Smooth muscle cell (in vitro differentiated cells): ENCODE data around the gene TEC. TPM values are rescaled to one million over a fixed set of nuclear protein-coding genes. Genes with fewer than 3 reads are reported as not detected.

Experiments
- DNase-seq: peaks from one replicate; lab custom pipeline; 2025; ENCODE audit not compliant: unreplicated experiment; lab: John Stamatoyannopoulos, UW
- H2AFZ ChIP-seq: fragments of 200-600 bp; sonication (generic); 2 replicates; pipeline ENCODE4 v1.6.0; 2016; ENCODE audit warnings: antibody characterized with exemption, low read depth, mild to moderate bottlenecking
- H3F3A ChIP-seq: fragments of 200-600 bp; sonication (generic); 2 replicates; pipeline ENCODE4 v1.6.0; 2017; ENCODE audit warnings: antibody characterized with exemption, low read depth
- H3K27ac ChIP-seq: fragments of 200-600 bp; sonication (generic); 2 replicates; pipeline ENCODE4 v1.5.1; 2016; ENCODE audit warnings: low read depth, mild to moderate bottlenecking
- H3K27me3 ChIP-seq: fragments of 200-600 bp; sonication (generic); 2 replicates; pipeline ENCODE4 v1.6.1; 2016; ENCODE audit warnings: low read depth, mild to moderate bottlenecking
- H3K36me3 ChIP-seq: fragments of 200-600 bp; sonication (generic); 2 replicates; pipeline ENCODE4 v1.5.1; 2016; ENCODE audit warnings: low read depth
- H3K4me1 ChIP-seq: fragments of 200-600 bp; sonication (generic); 2 replicates; pipeline ENCODE4 v1.5.1; 2016; ENCODE audit warnings: low read depth
- H3K4me2 ChIP-seq: fragments of 200-600 bp; sonication (generic); 2 replicates; pipeline ENCODE4 v1.6.0; 2016; ENCODE audit warnings: mild to moderate bottlenecking
- H3K4me3 ChIP-seq: fragments of 200-600 bp; sonication (generic); 2 replicates; pipeline ENCODE4 v1.5.1; 2016; ENCODE audit warnings: mild to moderate bottlenecking
- H3K79me2 ChIP-seq: fragments of 200-600 bp; sonication (generic); 2 replicates; pipeline ENCODE4 v1.6.0; 2016; ENCODE audit warnings: low read depth, mild to moderate bottlenecking
- H3K9ac ChIP-seq: fragments of 200-600 bp; sonication (generic); 2 replicates; pipeline ENCODE4 v1.6.0; 2016; ENCODE audit warnings: low read depth
- H3K9me3 ChIP-seq: fragments of 200-600 bp; sonication (generic); replicated peaks from 2 replicates; pipeline ENCODE4 v1.5.1; 2016; ENCODE audit warnings: low read depth
- H4K20me1 ChIP-seq: fragments of 200-600 bp; sonication (generic); 2 replicates; pipeline ENCODE4 v1.6.0; 2016; ENCODE audit warnings: low read depth
- WGBS: methylation state at CpG from one replicate; pipeline ENCODE4 v1.1.7; 2016; ENCODE audit warnings: low lambda C conversion rate; 5-methylcytosine and 5-hydroxymethylcytosine counted together
- polyA plus RNA-seq: library from polyadenylated mRNA; unstranded; fragments of >200 nt; fragmentation: Nextera tagmentation; extraction: Ambion mirVana; gene quantifications from 2 replicates; pipeline ENCODE4 v1.2.1, GENCODE V29; 2016
- total RNA-seq: library from RNA; depleted of rRNA; stranded (reverse); fragments of >200 nt; gene quantifications from 2 replicates; pipeline ENCODE4 v1.2.3, GENCODE V29; 2014
- TF ChIP-seq, protein P1 (sequence below): fragments of 200-600 bp; sonication (generic); IDR thresholded peaks from 2 replicates; pipeline ENCODE4 v1.5.1; 2017; ENCODE audit warnings: borderline replicate concordance, mild to moderate bottlenecking, antibody characterized with exemption; ENCODE audit not compliant: insufficient read depth, poor library complexity, severe bottlenecking

The TEC gene
- total and polyA plus RNA-seq, 2 experiments from 2014 or later = 0.14 to 1.8 TPM

DNA sequence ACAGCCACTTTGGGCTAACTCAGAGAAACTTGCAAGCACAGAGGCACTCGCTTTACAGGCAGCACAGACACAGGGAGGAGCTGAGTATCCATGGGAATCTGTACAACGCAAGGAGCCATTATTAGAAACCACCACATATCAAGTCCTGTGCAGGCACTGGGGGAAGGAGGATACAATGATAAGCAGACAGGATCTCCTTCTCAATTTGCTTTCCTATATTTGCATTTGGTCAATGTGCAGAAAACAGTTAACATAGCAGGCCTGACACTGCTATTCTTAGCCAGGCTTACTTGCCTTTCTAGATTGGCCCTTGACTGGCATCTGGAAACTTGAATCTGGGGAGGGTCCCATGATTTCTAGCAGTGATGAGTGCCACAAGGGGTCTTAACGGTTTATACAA, 65.8 kb downstream of the TEC start:
- no peaks in the 10 kb centered on the region for H3K79me2 ChIP-seq
- no peaks in the 10 kb centered on the region for H4K20me1 ChIP-seq
- H3K27me3 ChIP-seq = no peaks in the 10 kb centered on the region
- H3K9me3 ChIP-seq = no peaks in the 10 kb centered on the region
- no peaks in the 10 kb centered on the region for H3F3A ChIP-seq
- TF ChIP-seq, protein P1, sequence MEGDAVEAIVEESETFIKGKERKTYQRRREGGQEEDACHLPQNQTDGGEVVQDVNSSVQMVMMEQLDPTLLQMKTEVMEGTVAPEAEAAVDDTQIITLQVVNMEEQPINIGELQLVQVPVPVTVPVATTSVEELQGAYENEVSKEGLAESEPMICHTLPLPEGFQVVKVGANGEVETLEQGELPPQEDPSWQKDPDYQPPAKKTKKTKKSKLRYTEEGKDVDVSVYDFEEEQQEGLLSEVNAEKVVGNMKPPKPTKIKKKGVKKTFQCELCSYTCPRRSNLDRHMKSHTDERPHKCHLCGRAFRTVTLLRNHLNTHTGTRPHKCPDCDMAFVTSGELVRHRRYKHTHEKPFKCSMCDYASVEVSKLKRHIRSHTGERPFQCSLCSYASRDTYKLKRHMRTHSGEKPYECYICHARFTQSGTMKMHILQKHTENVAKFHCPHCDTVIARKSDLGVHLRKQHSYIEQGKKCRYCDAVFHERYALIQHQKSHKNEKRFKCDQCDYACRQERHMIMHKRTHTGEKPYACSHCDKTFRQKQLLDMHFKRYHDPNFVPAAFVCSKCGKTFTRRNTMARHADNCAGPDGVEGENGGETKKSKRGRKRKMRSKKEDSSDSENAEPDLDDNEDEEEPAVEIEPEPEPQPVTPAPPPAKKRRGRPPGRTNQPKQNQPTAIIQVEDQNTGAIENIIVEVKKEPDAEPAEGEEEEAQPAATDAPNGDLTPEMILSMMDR = no peak
- no peak for DNase-seq
- no peak overlapping the region for H3K27ac ChIP-seq
- no peaks in the 10 kb centered on the region for H3K4me1 ChIP-seq
- 73% methylated on average over 3 of the region's 3 CpGs for WGBS
- H3K36me3 ChIP-seq = no peaks in the 10 kb centered on the region
- H3K4me2 ChIP-seq = no peak overlapping the region
- no peak overlapping the region for H3K4me3 ChIP-seq
- H2AFZ ChIP-seq = no peak overlapping the region
- no peak overlapping the region for H3K9ac ChIP-seq

DNA sequence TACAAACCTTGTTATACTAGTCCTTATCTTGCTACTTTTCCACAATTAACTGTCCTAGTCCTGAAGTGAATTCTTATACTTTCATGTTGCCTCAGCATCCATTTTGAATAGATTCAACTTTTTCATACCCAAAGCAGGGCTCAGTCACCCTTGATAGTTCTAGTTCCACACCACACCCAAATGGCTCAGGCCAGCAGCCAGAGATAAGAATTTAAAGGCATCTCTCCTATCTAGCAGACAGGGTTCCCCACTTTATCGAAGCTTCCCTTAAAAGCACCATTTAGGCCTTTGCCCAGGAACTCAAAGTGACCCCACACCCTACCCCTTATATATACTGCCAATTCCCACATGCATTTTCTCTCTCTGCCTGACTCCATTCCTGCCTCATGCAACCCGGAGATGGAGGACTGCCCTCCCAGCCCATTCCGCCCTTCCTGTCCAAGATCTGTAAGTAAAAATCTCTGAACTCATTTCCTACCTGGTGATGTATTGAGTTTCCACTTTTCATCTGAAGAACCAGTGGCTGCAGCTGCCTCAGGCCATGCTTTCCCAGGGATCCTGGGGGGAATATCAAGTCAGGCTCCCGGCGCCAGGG, 71.9 kb downstream of the TEC start:
- no peak overlapping the region for H3K9ac ChIP-seq
- WGBS = 95% methylated on average over 5 of the region's 5 CpGs
- no peaks in the 10 kb centered on the region for H3K27me3 ChIP-seq
- no peak overlapping the region for H3K4me3 ChIP-seq
- H4K20me1 ChIP-seq = no peaks in the 10 kb centered on the region
- H3K27ac ChIP-seq = no peak overlapping the region
- no peak overlapping the region for H3K4me2 ChIP-seq
- H3K4me1 ChIP-seq = no peaks in the 10 kb centered on the region
- no peaks in the 10 kb centered on the region for H3K79me2 ChIP-seq
- DNase-seq = no peak
- TF ChIP-seq, protein P1 = no peak
- H3K36me3 ChIP-seq = no peaks in the 10 kb centered on the region
- H3F3A ChIP-seq = no peaks in the 10 kb centered on the region
- no peak overlapping the region for H2AFZ ChIP-seq
- H3K9me3 ChIP-seq = no peaks in the 10 kb centered on the region

DNA sequence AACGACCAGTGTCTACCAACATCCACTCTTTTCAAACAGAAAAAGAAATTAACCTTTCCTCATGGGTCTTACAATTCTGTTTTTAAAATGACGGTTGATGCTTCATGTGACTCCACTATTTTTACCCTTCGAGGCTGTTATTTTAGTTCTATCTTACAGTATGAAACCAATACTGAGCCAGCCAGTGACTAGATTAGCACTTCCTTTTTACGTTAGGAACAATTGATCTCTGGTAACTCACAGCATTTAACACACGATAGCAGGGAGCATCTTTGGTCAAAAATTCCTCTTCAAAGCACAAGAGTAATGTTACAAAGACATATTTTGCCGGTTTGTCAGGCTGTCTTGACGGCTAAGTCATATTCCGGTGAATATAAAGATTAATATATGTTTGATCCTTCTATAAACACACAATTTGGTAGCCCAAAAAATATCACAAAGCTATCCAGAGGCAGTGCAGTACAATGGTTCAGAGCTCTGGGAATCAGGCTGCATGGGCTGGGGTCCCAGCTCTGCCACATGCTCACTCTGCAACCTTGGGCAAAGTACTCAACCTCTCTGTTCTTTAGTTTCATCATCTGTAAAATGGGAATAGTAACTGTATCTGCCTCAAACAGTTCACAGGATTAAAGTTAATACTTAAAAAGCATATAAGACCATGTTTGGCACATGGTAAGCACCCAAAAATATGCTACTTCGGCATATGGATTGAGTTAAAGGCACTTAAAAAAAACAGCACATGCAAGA, 72.7 kb downstream of the TEC start:
- TF ChIP-seq, protein P1 = no peak
- Histone ChIP-seq H3K4me1 (no peaks in the 10 kb centered on the region), H3K27ac (no peak overlapping the region), H3K4me2 (no peak overlapping the region), H3K79me2 (no peaks in the 10 kb centered on the region), H3K9ac (no peak overlapping the region), H3F3A (no peaks in the 10 kb centered on the region), H3K9me3 (no peaks in the 10 kb centered on the region), H3K4me3 (no peak overlapping the region), H3K27me3 (no peaks in the 10 kb centered on the region), H2AFZ (no peak overlapping the region), H4K20me1 (no peaks in the 10 kb centered on the region), H3K36me3 (no peaks in the 10 kb centered on the region)
- WGBS = 83% methylated on average over 9 of the region's 9 CpGs
- no peak for DNase-seq
